ENCODE data around the gene KRT26.
"Not testable (repeated sequence)": the region's sequence is repeated elsewhere in the genome, so short reads cannot be mapped to it uniquely, and the experiment has no call there.

KRT26 gene

GRCh38 chr17:40818343-40818732, 46.3 kb upstream of the KRT26 start:
- no peak for DNase-seq
- no peaks in the 10 kb centered on the region for H3K9me3 Mint-ChIP-seq
- peaks cover 31% of the 10 kb centered on the region for H3K27me3 Mint-ChIP-seq (ENCODE audit: low read depth, poor library complexity)
- peaks cover 31% of the 10 kb centered on the region for H3K4me1 Mint-ChIP-seq
- peak overlapping the region; percentile 92 for H3K4me3 Mint-ChIP-seq
- peaks cover 36% of the 10 kb centered on the region for H3K36me3 Mint-ChIP-seq (ENCODE audit: low read depth)
- H3K27ac Mint-ChIP-seq: peak overlapping the region; percentile 26
- no peak for TF ChIP-seq CTCF (IDR thresholded peaks at IDR 0.05)

- no peak for DNase-seq
- Mint-ChIP-seq H3K4me3 (peak overlapping the region; percentile 92), H3K27me3 (ENCODE audit: low read depth, poor library complexity) (peaks cover 37% of the 10 kb centered on the region), H3K4me1 (peaks cover 31% of the 10 kb centered on the region), H3K9me3 (no peaks in the 10 kb centered on the region), H3K27ac (no peak overlapping the region), H3K36me3 (ENCODE audit: low read depth) (peaks cover 32% of the 10 kb centered on the region)
- TF ChIP-seq CTCF (IDR thresholded peaks at IDR 0.05): no peak
These were observed 45.2 kb upstream of the KRT26 start for GRCh38 chr17:40817103-40817682.

- TF ChIP-seq CTCF (IDR thresholded peaks at IDR 0.05): no peak
- H3K27ac Mint-ChIP-seq: no peak overlapping the region
- peak overlapping the region; percentile 92 for H3K4me3 Mint-ChIP-seq
- peaks cover 44% of the 10 kb centered on the region for H3K27me3 Mint-ChIP-seq (ENCODE audit: low read depth, poor library complexity)
- no peak for DNase-seq
- peaks cover 31% of the 10 kb centered on the region for H3K4me1 Mint-ChIP-seq
- H3K36me3 Mint-ChIP-seq (ENCODE audit: low read depth): peaks cover 29% of the 10 kb centered on the region
- no peaks in the 10 kb centered on the region for H3K9me3 Mint-ChIP-seq
These were observed 44.6 kb upstream of the KRT26 start for GRCh38 chr17:40816569-40816968.

GRCh38 chr17:40815381-40815780, 43.4 kb upstream of the KRT26 start:
- Mint-ChIP-seq H3K27me3 (ENCODE audit: low read depth, poor library complexity) (peaks cover 53% of the 10 kb centered on the region), H3K27ac (no peak overlapping the region), H3K4me1 (peaks cover 29% of the 10 kb centered on the region), H3K36me3 (ENCODE audit: low read depth) (peaks cover 28% of the 10 kb centered on the region), H3K9me3 (no peaks in the 10 kb centered on the region), H3K4me3 (no peak overlapping the region)
- DNase-seq: no peak
- no peak for TF ChIP-seq CTCF (IDR thresholded peaks at IDR 0.05)

GRCh38 chr17:40814657-40815056, 42.7 kb upstream of the KRT26 start:
- H3K27me3 Mint-ChIP-seq (ENCODE audit: low read depth, poor library complexity): peaks cover 57% of the 10 kb centered on the region
- peaks cover 23% of the 10 kb centered on the region for H3K36me3 Mint-ChIP-seq (ENCODE audit: low read depth)
- DNase-seq, H3K27ac Mint-ChIP-seq, H3K9me3 Mint-ChIP-seq, H3K4me3 Mint-ChIP-seq: not testable (repeated sequence)
- peaks cover 22% of the 10 kb centered on the region for H3K4me1 Mint-ChIP-seq

- peaks cover 17% of the 10 kb centered on the region for H3K4me1 Mint-ChIP-seq
- no peak overlapping the region for H3K4me3 Mint-ChIP-seq
- peaks cover 66% of the 10 kb centered on the region for H3K27me3 Mint-ChIP-seq (ENCODE audit: low read depth, poor library complexity)
- H3K36me3 Mint-ChIP-seq (ENCODE audit: low read depth): peaks cover 23% of the 10 kb centered on the region
- no peak overlapping the region for H3K27ac Mint-ChIP-seq
- TF ChIP-seq CTCF (IDR thresholded peaks at IDR 0.05): no peak
- no peak for DNase-seq
- no peaks in the 10 kb centered on the region for H3K9me3 Mint-ChIP-seq
These were observed 41.8 kb upstream of the KRT26 start for GRCh38 chr17:40813804-40814203.

Data from nephron progenitor cell (in vitro differentiated cells).